HEK293T (cell line): ENCODE results near the gene BUD23.

Experiments used
- BHLHE40 ChIP-seq: fragments of 450-650 bp; IDR thresholded peaks from 2 replicates; pipeline ENCODE4 v1.6.1; 2016; ENCODE audit warnings: mild to moderate bottlenecking, moderate library complexity, borderline replicate concordance
- CTBP1 ChIP-seq: fragments of 450-650 bp; IDR thresholded peaks from 2 replicates; pipeline ENCODE4 v1.6.1; 2016; ENCODE audit warnings: borderline replicate concordance
- FOXA1 ChIP-seq: fragments of 450-650 bp; IDR thresholded peaks from 2 replicates; pipeline ENCODE4 v1.6.1; 2016; ENCODE audit warnings: mild to moderate bottlenecking
- FOXM1 ChIP-seq: fragments of 450-650 bp; IDR thresholded peaks from 2 replicates; pipeline ENCODE4 v1.6.1; 2017; ENCODE audit warnings: mild to moderate bottlenecking, borderline replicate concordance
- SP1 ChIP-seq: fragments of 450-650 bp; IDR thresholded peaks from 2 replicates; pipeline ENCODE4 v1.6.1; 2017
- SUZ12 ChIP-seq: fragments of 450-650 bp; IDR thresholded peaks from 2 replicates; pipeline ENCODE4 v1.6.1; 2016; ENCODE audit warnings: mild to moderate bottlenecking
- ZNF384 ChIP-seq: fragments of 450-650 bp; IDR thresholded peaks from 2 replicates; pipeline ENCODE4 v1.6.1; 2016

GRCh38 chr7:73708961-73709549 is 25.7 kb downstream of the BUD23 start:
- TF ChIP-seq FOXM1, result no peak
- TF ChIP-seq ZNF384, result no peak
- no peak for TF ChIP-seq FOXA1
- TF ChIP-seq SP1, result no peak
- TF ChIP-seq CTBP1, result no peak
- no peak for TF ChIP-seq SUZ12
- TF ChIP-seq BHLHE40, result no peak
